Spinal cord (tissue), 10 donors: ENCODE measurements around the gene TBC1D22A. TPM values are rescaled to one million over a fixed set of nuclear protein-coding genes. Genes with fewer than 3 reads are reported as not detected.

Experiments
- DNase-seq, 6 donors: peaks; one replicate each; pipeline versions ENCODE4 v3.0.0 to v3.0.0-alpha.2; 2013 to 2015; ENCODE audit warnings: low spot score in 6 of 6, low read depth in 4 of 6
- H3K27ac ChIP-seq: one replicate; pipeline ENCODE4 v1.5.1; 2013; ENCODE audit warnings: low read depth, low read length, control low read depth
- H3K27me3 ChIP-seq: one replicate; pipeline ENCODE4 v1.6.1; 2013; ENCODE audit warnings: low read length; ENCODE audit not compliant: control insufficient read depth, insufficient read depth
- H3K36me3 ChIP-seq: one replicate; pipeline ENCODE4 v1.6.1; 2013; ENCODE audit warnings: low read length; ENCODE audit not compliant: control insufficient read depth, insufficient read depth
- H3K4me1 ChIP-seq: one replicate; pipeline ENCODE4 v1.6.1; 2013; ENCODE audit warnings: low read length; ENCODE audit not compliant: control insufficient read depth, insufficient read depth
- H3K4me3 ChIP-seq: one replicate; pipeline ENCODE4 v1.5.1; 2013; ENCODE audit warnings: low read depth, low read length, control low read depth
- H3K9me3 ChIP-seq: one replicate; pipeline ENCODE4 v1.6.1; 2013; ENCODE audit warnings: low read length; ENCODE audit not compliant: control insufficient read depth, insufficient read depth
- WGBS: methylation state at CpG from one replicate; pipeline ENCODE4 v1.1.5; 2013; ENCODE audit warnings: missing lambda C conversion rate; ENCODE audit not compliant: insufficient coverage; 5-methylcytosine and 5-hydroxymethylcytosine counted together
- polyA plus RNA-seq, 2 donors: library from polyadenylated mRNA; unstranded; fragments of 120-200 nt; gene quantifications; one replicate each; pipeline ENCODE4 v1.2.1, GENCODE V29; 2013; ENCODE audit not compliant: insufficient read length in 2 of 2
- total RNA-seq, 2 donors: library from RNA; depleted of rRNA in 1 of 2; stranded (reverse); fragments of 120-200 nt in 1 of 2; fragments of >200 nt in 1 of 2; gene quantifications; one replicate each; pipeline versions ENCODE4 v1.2.3 to v1.2.4, GENCODE V29; 2013 to 2014
- donor health status: healthy.

TBC1D22A gene
- total and polyA plus RNA-seq, 4 donors = 7.1 to 14.6 (median 10.8) TPM

GRCh38 chr22:47199979-47200272 is 437.5 kb downstream of the TBC1D22A start:
- Histone ChIP-seq H3K27me3 (no peaks in the 10 kb centered on the region), H3K4me1 (peaks cover 28% of the 10 kb centered on the region), H3K36me3 (no peaks in the 10 kb centered on the region), H3K27ac (no peak overlapping the region), H3K9me3 (no peaks in the 10 kb centered on the region), H3K4me3 (no peak overlapping the region)
- 64% methylated on average over 5 of the region's 10 CpGs for WGBS
- DNase-seq = no peak

DNA sequence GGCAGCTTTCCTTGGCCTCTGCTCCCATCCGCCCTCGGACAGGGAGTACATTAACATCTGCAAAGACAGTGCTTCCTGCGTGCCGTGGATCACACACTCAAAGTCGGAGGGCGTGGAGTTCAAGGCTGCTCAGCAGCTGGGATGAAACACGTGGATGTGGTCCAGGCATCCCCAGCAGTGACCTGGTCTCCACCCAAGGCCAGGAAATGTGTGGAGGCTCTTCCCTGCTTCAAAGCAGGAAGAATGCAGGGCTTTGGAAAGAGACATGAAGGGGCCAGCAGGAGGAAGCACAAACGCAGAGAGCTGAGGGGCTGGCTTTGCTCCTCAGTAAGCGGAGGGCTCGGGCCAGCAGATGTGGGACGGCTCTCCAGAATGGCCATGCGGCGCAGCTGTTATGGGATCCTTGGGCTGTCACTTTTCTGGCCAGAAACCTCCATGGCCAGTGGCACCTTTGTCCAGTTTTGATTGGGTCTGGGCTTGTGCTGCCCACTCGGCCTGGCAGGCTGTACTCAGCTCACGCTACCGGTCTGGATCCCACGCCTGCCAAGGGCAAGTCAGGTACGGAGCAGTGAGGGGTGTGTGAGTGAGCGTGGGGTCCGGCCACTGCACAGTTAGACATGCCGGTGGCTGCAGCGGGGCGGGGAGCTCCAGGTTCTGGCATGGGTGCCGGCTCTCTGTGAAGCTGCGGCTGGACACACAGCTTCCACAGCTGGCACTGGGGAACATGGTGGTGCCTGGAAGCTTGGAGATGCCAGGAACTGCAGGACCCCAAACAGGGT is 438.0 kb downstream of the TBC1D22A start:
- 75% methylated on average over 25 of the region's 25 CpGs for WGBS
- DNase-seq = peak in 2 of 6 donors; percentile 8 to 43

DNA sequence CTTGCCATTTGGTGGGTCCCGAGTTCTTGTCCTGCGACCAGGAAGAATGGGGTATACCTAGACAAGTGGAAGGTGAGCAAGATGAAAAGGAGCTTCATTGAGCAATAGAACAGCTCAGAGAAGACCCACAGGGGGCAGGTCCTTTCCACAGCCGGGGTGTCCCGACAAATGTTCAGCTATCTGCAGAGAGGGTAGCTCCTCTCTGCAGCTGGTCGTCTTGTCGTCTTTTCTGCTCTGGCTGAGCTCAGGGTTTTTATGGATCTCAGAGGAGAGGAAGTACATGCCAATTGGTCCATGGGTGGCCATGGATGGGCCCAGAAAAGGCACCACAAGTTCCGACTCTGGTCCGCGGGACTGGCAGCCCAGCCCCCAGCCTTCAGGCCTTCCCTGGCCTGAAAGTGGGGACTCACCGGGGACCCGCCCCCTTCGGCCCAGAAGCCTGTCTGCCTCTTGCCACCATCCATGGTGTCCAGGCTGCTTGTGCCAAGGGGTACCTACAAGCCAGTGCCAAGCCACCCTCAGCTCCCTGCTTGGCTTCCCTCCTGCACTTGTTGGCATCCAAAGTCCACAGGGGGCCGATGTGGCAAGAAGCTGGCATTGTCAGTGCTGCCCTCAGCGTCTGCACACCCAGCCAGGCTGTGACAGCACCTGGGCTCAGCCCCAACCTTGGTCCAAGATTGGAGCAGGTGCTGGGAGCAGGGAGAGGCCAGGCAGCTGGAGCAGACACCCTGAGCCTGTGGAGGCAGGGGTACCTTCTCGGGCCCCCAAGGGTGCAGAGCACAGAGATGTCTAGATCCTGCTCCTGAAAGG is 438.9 kb downstream of the TBC1D22A start:
- Histone ChIP-seq H3K9me3 (no peaks in the 10 kb centered on the region), H3K36me3 (no peaks in the 10 kb centered on the region), H3K4me3 (no peak overlapping the region), H3K27me3 (no peaks in the 10 kb centered on the region), H3K4me1 (peaks cover 21% of the 10 kb centered on the region), H3K27ac (no peak overlapping the region)
- WGBS = 79% methylated on average over 14 of the region's 15 CpGs
- DNase-seq = no peak

More for the DNA sequence above, 438.0 kb downstream of the TBC1D22A start:
- Histone ChIP-seq H3K4me3 (no peak overlapping the region), H3K27me3 (no peaks in the 10 kb centered on the region), H3K9me3 (no peaks in the 10 kb centered on the region), H3K27ac (no peak overlapping the region), H3K4me1 (peaks cover 25% of the 10 kb centered on the region), H3K36me3 (no peaks in the 10 kb centered on the region)

GRCh38 chr22:47201996-47202818 is 439.8 kb downstream of the TBC1D22A start:
- no peak overlapping the region for H3K4me3 ChIP-seq
- peaks cover 18% of the 10 kb centered on the region for H3K4me1 ChIP-seq
- H3K9me3 ChIP-seq = no peaks in the 10 kb centered on the region
- no peaks in the 10 kb centered on the region for H3K36me3 ChIP-seq
- H3K27ac ChIP-seq = no peak overlapping the region
- DNase-seq = no peak
- WGBS = 92% methylated on average over 25 of the region's 27 CpGs
- H3K27me3 ChIP-seq = no peaks in the 10 kb centered on the region

GRCh38 chr22:47202819-47203553 is 440.5 kb downstream of the TBC1D22A start:
- Histone ChIP-seq H3K27ac (no peak overlapping the region), H3K36me3 (no peaks in the 10 kb centered on the region), H3K27me3 (no peaks in the 10 kb centered on the region), H3K9me3 (no peaks in the 10 kb centered on the region), H3K4me1 (peaks cover 10% of the 10 kb centered on the region), H3K4me3 (no peak overlapping the region)
- no peak for DNase-seq
- 97% methylated on average over 12 of the region's 16 CpGs for WGBS

DNA sequence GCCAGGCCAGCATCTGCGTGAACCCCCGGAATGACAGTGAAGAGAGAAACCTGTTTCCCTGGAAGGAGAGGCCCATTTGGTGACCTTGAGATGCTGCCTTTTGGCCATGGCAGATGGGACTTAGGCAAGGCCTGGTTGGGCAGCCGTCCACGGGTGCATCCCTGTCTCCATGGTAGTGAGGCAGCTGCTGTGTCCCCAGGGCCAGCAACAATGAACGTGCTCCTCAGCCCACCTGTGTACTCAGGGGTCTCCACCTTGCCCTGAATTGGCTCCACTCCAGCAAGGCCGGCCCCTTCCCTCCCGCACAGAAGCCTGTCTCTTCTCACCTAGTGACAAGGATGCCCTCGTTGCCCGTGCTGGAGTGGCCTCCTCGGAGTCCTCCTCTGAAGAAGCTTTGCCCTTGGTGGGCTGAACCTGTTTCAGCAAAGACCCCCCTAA is 441.1 kb downstream of the TBC1D22A start:
- Histone ChIP-seq H3K9me3 (no peaks in the 10 kb centered on the region), H3K4me1 (peaks cover 13% of the 10 kb centered on the region), H3K27ac (no peak overlapping the region), H3K27me3 (no peaks in the 10 kb centered on the region), H3K4me3 (no peak overlapping the region), H3K36me3 (no peaks in the 10 kb centered on the region)
- 88% methylated on average over 10 of the region's 10 CpGs for WGBS
- no peak for DNase-seq

DNA sequence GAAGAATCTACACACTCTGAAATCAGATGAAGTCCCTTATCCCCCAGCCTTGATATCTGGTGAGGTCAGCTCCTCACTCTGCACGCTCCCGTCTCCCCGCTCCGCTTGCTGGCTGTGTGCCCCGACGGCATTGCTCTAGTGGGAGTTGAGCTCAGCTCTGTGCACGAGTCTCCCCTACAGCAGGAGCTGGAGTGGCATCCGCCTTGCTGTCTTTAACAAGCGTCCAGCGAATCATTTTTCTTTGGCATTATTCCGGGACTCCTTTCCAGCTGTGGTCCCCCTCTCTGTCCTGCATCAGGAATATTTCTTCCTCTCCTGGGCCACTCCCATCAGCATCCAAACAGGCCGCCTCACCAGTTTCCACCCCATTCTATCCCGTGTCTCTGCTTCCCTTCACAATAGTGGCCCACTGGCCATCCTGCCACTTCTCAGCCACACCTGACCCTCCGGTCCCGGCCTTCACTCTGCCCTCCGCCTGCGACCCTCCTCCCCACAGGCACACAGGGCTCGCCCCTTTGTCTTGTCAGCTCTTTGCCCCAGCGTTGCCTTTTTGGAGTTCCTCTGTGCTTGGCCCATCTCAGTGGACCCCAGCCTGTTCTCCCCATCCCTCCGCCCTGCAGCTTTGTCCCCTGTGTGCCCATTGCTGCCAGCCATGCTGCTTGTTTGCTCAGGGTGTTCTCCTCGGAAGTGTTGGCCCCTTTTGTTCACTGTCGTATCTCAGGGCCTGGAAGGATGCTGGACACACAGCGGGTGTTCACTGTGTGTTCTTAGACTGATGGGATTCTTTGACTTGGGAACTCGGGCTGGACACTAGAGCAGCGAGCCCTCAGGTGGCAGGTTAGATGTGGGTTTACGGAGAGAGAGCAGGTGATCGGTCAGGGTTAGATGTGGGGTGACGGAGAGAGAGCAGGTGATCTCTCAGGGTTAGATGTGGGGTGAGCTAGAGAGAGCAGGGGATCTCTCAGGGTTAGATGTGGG is 441.8 kb downstream of the TBC1D22A start:
- no peak overlapping the region for H3K27ac ChIP-seq
- H3K4me3 ChIP-seq = no peak overlapping the region
- no peaks in the 10 kb centered on the region for H3K27me3 ChIP-seq
- 74% methylated on average over 28 of the region's 28 CpGs for WGBS
- no peaks in the 10 kb centered on the region for H3K9me3 ChIP-seq
- no peaks in the 10 kb centered on the region for H3K36me3 ChIP-seq
- peaks cover 15% of the 10 kb centered on the region for H3K4me1 ChIP-seq
- DNase-seq = peak in 1 of 6 donors; percentile 31

GRCh38 chr22:47205081-47205491 is 442.6 kb downstream of the TBC1D22A start:
- peaks cover 16% of the 10 kb centered on the region for H3K4me1 ChIP-seq
- no peak for DNase-seq
- no peaks in the 10 kb centered on the region for H3K27me3 ChIP-seq
- no peaks in the 10 kb centered on the region for H3K36me3 ChIP-seq
- no peaks in the 10 kb centered on the region for H3K9me3 ChIP-seq
- H3K4me3 ChIP-seq = no peak overlapping the region
- H3K27ac ChIP-seq = no peak overlapping the region
- 89% methylated on average over 12 of the region's 13 CpGs for WGBS
